Endothelial cell of umbilical vein (primary cell): ENCODE measurements around the gene KCTD7. TPM values are rescaled to one million over a fixed set of nuclear protein-coding genes. Genes with fewer than 3 reads are reported as not detected.
"Not testable (repeated sequence)": the region's sequence is repeated elsewhere in the genome, so short reads cannot be mapped to it uniquely, and the experiment has no call there.

ENCODE experiments used
- BruUV-seq: library from RNA; stranded (reverse); fragments of 400-500 nt; replicated peaks from 2 replicates; lab custom pipeline; 2021; lab: Mats Ljungman, UMichigan
- CTCF ChIA-PET: fragments of 300-600, 350-600 bp; sonication (Branson Sonifier 250); formaldehyde crosslinking; loops from one replicate; lab custom pipeline; 2021; ENCODE audit warnings: antibody characterized with exemption, inconsistent platforms; lab: Charles Lee
- POLR2A ChIA-PET: fragments of 300-600, 350-600 bp; sonication (Branson Sonifier 250); formaldehyde crosslinking; loops from one replicate; lab custom pipeline; 2021; ENCODE audit warnings: antibody characterized with exemption, inconsistent platforms; lab: Charles Lee
- DNase-seq: peaks from one replicate; pipeline ENCODE4 v3.0.0-alpha.2; 2011; ENCODE audit warnings: low read depth, low spot score
- FAIRE-seq: peaks from 2 replicates; lab custom pipeline; 2011; peaks lifted over from hg19 to GRCh38; lab: Jason Lieb, UNC
- H2AFZ ChIP-seq: 2 replicates; pipeline ENCODE4 v1.6.0; 2012; ENCODE audit warnings: low read depth, low read length, control low read depth, inconsistent platforms
- H3K27ac ChIP-seq: 2 replicates; pipeline ENCODE4 v1.5.1; 2011; ENCODE audit warnings: low read depth, mild to moderate bottlenecking, control low read depth, low read length, moderate library complexity; ENCODE audit not compliant: insufficient read depth
- H3K27me3 ChIP-seq, 2 experiments: 2 replicates each; pipeline versions ENCODE4 v1.6.0 to v1.6.1; 2011; ENCODE audit warnings: low read length in 2 of 2, mixed read lengths in 1 of 2; ENCODE audit not compliant: control insufficient read depth in 2 of 2, insufficient read depth in 2 of 2
- H3K36me3 ChIP-seq, 2 experiments: 2 replicates in 1 of 2; 3 replicates in 1 of 2; pipeline ENCODE4 v1.5.1; 2011; ENCODE audit warnings: low read length in 2 of 2, mild to moderate bottlenecking in 1 of 2, moderate library complexity in 1 of 2; ENCODE audit not compliant: control insufficient read depth in 2 of 2, insufficient read depth in 2 of 2; ENCODE audit errors: extremely low read depth in 1 of 2
- H3K4me1 ChIP-seq: 3 replicates; pipeline ENCODE4 v1.5.1; 2011; ENCODE audit warnings: mild to moderate bottlenecking, low read length; ENCODE audit not compliant: control insufficient read depth, insufficient read depth; ENCODE audit errors: extremely low read depth
- H3K4me2 ChIP-seq: 2 replicates; pipeline ENCODE4 v1.6.1; 2011; ENCODE audit warnings: low read length, control low read depth, mixed read lengths; ENCODE audit not compliant: insufficient read depth
- H3K4me3 ChIP-seq, 3 experiments: fragments of 200-600 bp in 1 of 3; sonication (generic), shearing (Covaris generic) in 1 of 3; replicated peaks in 1 of 3; 2 replicates each; pipeline ENCODE4 v1.5.1; 2011 to 2016; ENCODE audit warnings: control low read depth in 3 of 3, low read length in 3 of 3, mild to moderate bottlenecking in 2 of 3, inconsistent platforms in 1 of 3, low read depth in 1 of 3, moderate library complexity in 1 of 3; ENCODE audit not compliant: insufficient read depth in 1 of 3
- H3K79me2 ChIP-seq: 2 replicates; pipeline ENCODE4 v1.6.0; 2012; ENCODE audit warnings: low read length, inconsistent platforms; ENCODE audit not compliant: control insufficient read depth, insufficient read depth
- H3K9ac ChIP-seq: replicated peaks from 2 replicates; pipeline ENCODE3; 2011; ENCODE audit warnings: low read length, control low read depth; ENCODE audit not compliant: insufficient read depth; ENCODE audit errors: extremely low read depth
- H3K9me1 ChIP-seq: replicated peaks from 3 replicates; pipeline ENCODE4 v1.6.0; 2011; ENCODE audit warnings: mild to moderate bottlenecking, low read length; ENCODE audit not compliant: control insufficient read depth, insufficient read depth; ENCODE audit errors: extremely low read depth
- H3K9me3 ChIP-seq: replicated peaks from 2 replicates; pipeline ENCODE4 v1.5.1; 2012; ENCODE audit warnings: low read length, inconsistent platforms; ENCODE audit not compliant: control insufficient read depth, insufficient read depth
- H4K20me1 ChIP-seq: replicated peaks from 2 replicates; pipeline ENCODE3; 2011; ENCODE audit warnings: mild to moderate bottlenecking, low read length; ENCODE audit not compliant: control insufficient read depth, insufficient read depth; ENCODE audit errors: extremely low read depth
- CTCF ChIP-seq, 2 donors: IDR thresholded peaks; 1 replicate in 1 of 2; 2 replicates in 1 of 2; pipeline ENCODE4 v1.5.1; 2011; ENCODE audit warnings: low read length in 2 of 2, mild to moderate bottlenecking in 2 of 2, moderate library complexity in 2 of 2, control low read depth in 1 of 2, inconsistent platforms in 1 of 2, low read depth in 1 of 2; ENCODE audit not compliant: insufficient read depth in 1 of 2; ENCODE audit errors: extremely low read depth in 1 of 2
- EZH2 ChIP-seq: IDR thresholded peaks from 2 replicates; pipeline ENCODE4 v1.6.1; 2012; ENCODE audit warnings: borderline replicate concordance, low read depth, mild to moderate bottlenecking, moderate library complexity, low read length, inconsistent platforms; ENCODE audit not compliant: severe bottlenecking
- FOS ChIP-seq: IDR thresholded peaks from 2 replicates; pipeline ENCODE4 v1.6.1; 2011; ENCODE audit warnings: mild to moderate bottlenecking, low read length, moderate library complexity, borderline replicate concordance; ENCODE audit not compliant: insufficient read depth
- GATA2 ChIP-seq: IDR thresholded peaks from 2 replicates; pipeline ENCODE4 v1.7.0; 2011; ENCODE audit warnings: low read depth, mild to moderate bottlenecking, moderate library complexity, mixed read lengths, low read length; ENCODE audit not compliant: insufficient read length, insufficient read depth
- MAX ChIP-seq: IDR thresholded peaks from 2 replicates; pipeline ENCODE4 v1.6.1; 2011; ENCODE audit not compliant: insufficient read depth, insufficient read length
- POLR2A ChIP-seq: IDR thresholded peaks from 2 replicates; pipeline ENCODE4 v1.6.1; 2012; ENCODE audit warnings: low read depth, mild to moderate bottlenecking, control low read depth, low read length
- POLR2AphosphoS5 ChIP-seq: IDR thresholded peaks from 2 replicates; pipeline ENCODE4 v1.6.1; 2012; ENCODE audit warnings: low read depth, mild to moderate bottlenecking, control low read depth, low read length, moderate library complexity; ENCODE audit not compliant: insufficient read depth
- dilution Hi-C: fragments of 300-500 bp; cut with MboI; formaldehyde crosslinking; loops from one replicate; pipeline ENCODE4 v1.15.0; 2019; ENCODE audit warnings: low sequenced_read_pairs; ENCODE audit not compliant: extremely low pct_ligation_motif_present
- intact Hi-C: fragments of 100-400 bp; cut with micrococcal nuclease; formaldehyde crosslinking; loops from one replicate; pipeline ENCODE4 v1.10.0; 2022
- polyA plus RNA-seq, 4 experiments: library from polyadenylated mRNA; depleted of rRNA in 3 of 4; stranded (reverse) in 3 of 4; unstranded in 1 of 4; fragments of >200 nt; gene quantifications; 2 replicates each; pipeline versions ENCODE4 v1.2.1 to v1.2.3, GENCODE V29; 2011 to 2012; ENCODE audit warnings: missing spikeins in 1 of 4
- total RNA-seq: library from RNA; stranded (reverse); gene quantifications from 2 replicates; pipeline ENCODE4 v1.2.3, GENCODE V29; 2021

KCTD7 gene
- total and polyA plus RNA-seq, 2 donors (not counting 3 experiments of a cell fraction or from before 2014, with no cell fraction given) = 8.7 to 14.1 TPM

DNA sequence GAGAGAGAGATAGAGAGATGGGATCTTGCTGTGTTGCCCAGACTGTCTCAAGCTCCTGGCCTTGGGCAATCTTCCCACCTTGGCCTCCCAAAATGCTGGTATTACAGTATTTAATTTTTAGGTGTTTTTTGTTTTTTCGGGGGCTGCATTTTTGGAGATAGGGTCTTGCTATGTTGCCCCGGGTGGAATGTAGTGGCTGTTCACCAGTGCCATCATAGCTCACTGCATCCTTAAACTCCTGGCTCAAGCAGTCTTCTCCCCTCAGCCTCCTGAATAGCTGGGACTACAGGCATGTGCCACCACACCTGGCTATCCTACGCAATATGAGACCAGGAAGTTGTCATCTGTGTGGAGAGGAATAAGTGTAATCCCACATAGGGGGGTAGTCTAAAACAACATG, 42.4 kb downstream of the KCTD7 start:
- no peak for FAIRE-seq
- Histone ChIP-seq H3K4me1 (no peaks in the 10 kb centered on the region), H3K9me3 (no peaks in the 10 kb centered on the region), H3K9me1 (no peaks in the 10 kb centered on the region), H3K27me3 (no peaks in the 10 kb centered on the region), H3K27ac (no peak overlapping the region), H3K79me2 (no peaks in the 10 kb centered on the region), H3K9ac (no peak overlapping the region), H3K4me3 (no peak overlapping the region), H3K4me2 (no peak overlapping the region), H2AFZ (no peak overlapping the region), H3K36me3 (no peaks in the 10 kb centered on the region), H4K20me1 (no peaks in the 10 kb centered on the region)
- no peak for DNase-seq
- BruUV-seq = no TSS peak
- intact Hi-C loops = no loop called here
- ChIA-PET POLR2A (no interaction called here), CTCF (interaction anchor here (1.3 kb wide), 1 partner anchor 17 kb away, joined by 3 read pairs; no protein-coding TSS in a partner anchor)
- TF ChIP-seq GATA2 = no peak
- TF ChIP-seq MAX = no peak
- TF ChIP-seq EZH2 = no peak
- TF ChIP-seq POLR2AphosphoS5 = no peak
- no peak for TF ChIP-seq CTCF (IDR thresholded peaks at IDR 0.05; ENCODE audit: extremely low read depth in 1 of 2, insufficient read depth in 1 of 2, low read depth in 1 of 2, low read length in 2 of 2)
- TF ChIP-seq FOS = no peak
- no peak for TF ChIP-seq POLR2A
- dilution Hi-C loops = no loop called here

DNA sequence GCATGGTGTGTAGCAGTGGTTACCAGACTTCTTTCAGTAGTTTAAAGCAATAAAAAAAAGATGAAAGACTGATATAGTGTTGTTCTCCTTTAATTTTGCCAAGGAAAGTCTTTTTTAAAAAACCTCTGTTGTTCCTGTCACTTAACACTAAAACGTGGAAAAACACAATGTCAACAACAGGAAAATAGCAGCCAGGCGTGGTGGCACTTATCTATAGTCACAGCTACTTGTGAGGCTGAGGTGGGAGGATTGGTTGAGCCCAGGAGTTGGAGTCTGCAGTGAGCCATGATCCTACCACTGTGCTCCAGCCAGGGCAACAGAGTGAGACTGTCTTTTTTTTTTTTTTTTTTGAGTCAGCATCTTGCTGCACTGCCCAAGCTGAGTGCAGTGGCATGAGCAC, 42.8 kb downstream of the KCTD7 start:
- H3K27ac ChIP-seq, H3K9me3 ChIP-seq, H3K79me2 ChIP-seq, H3K36me3 ChIP-seq, H3K4me2 ChIP-seq, dilution Hi-C loops, H3K27me3 ChIP-seq, BruUV-seq, H2AFZ ChIP-seq, intact Hi-C loops, POLR2A ChIA-PET, H3K4me1 ChIP-seq, H3K9me1 ChIP-seq, H3K4me3 ChIP-seq, H3K9ac ChIP-seq, DNase-seq, H4K20me1 ChIP-seq: not testable (repeated sequence)
- peak; percentile 40 for FAIRE-seq
- CTCF ChIA-PET = interaction anchor here (1.3 kb wide), 1 partner anchor 17 kb away, joined by 3 read pairs; no protein-coding TSS in a partner anchor

- DNase-seq, H4K20me1 ChIP-seq, intact Hi-C loops, H3K27me3 ChIP-seq, H3K4me3 ChIP-seq, BruUV-seq, H3K9me1 ChIP-seq, H2AFZ ChIP-seq, dilution Hi-C loops, POLR2A ChIA-PET, H3K9me3 ChIP-seq, H3K36me3 ChIP-seq, FAIRE-seq, CTCF ChIA-PET, H3K27ac ChIP-seq, H3K4me2 ChIP-seq, H3K79me2 ChIP-seq, H3K4me1 ChIP-seq, H3K9ac ChIP-seq: not testable (repeated sequence)
Measured at GRCh38 chr7:66672432-66673123, 43.9 kb downstream of the KCTD7 start.
